SU-DHL-6 (cell line): ENCODE results near the gene PPP4R3C.

ENCODE experiments used
- H2AFZ ChIP-seq: fragments of 200-600 bp; sonication (generic); 2 replicates; pipeline ENCODE4 v1.6.1; 2014; ENCODE audit warnings: low read depth, mild to moderate bottlenecking, moderate library complexity, mixed read lengths, antibody characterized with exemption, low read length; ENCODE audit not compliant: severe bottlenecking
- H3F3A ChIP-seq: fragments of 200-600 bp; shearing (Covaris generic); 2 replicates; pipeline ENCODE4 v1.6.0; 2016; ENCODE audit warnings: antibody characterized with exemption, mild to moderate bottlenecking; ENCODE audit not compliant: insufficient read depth
- H3K27ac ChIP-seq: fragments of 200-600 bp; sonication (generic); 2 replicates; pipeline ENCODE4 v1.5.1; 2016; ENCODE audit warnings: low read depth, mild to moderate bottlenecking, low read length, moderate library complexity, mixed read lengths
- H3K27me3 ChIP-seq: fragments of 200-600 bp; sonication (generic), shearing (Covaris generic); 2 replicates; pipeline ENCODE4 v1.6.0; 2014; ENCODE audit warnings: mild to moderate bottlenecking, low read length
- H3K36me3 ChIP-seq: fragments of 200-600 bp; sonication (generic); 2 replicates; pipeline ENCODE4 v1.6.1; 2014; ENCODE audit warnings: mild to moderate bottlenecking, low read length, mixed read lengths
- H3K4me2 ChIP-seq: fragments of 300-600, 200-600 bp; shearing (Covaris generic), sonication (generic); 2 replicates; pipeline ENCODE4 v1.6.0; 2014; ENCODE audit warnings: low read length, low read depth, mild to moderate bottlenecking; ENCODE audit not compliant: poor library complexity, severe bottlenecking
- H3K4me3 ChIP-seq: fragments of 200-600 bp; sonication (generic); 2 replicates; pipeline ENCODE4 v1.5.1; 2014; ENCODE audit warnings: antibody characterized with exemption, low read length, mild to moderate bottlenecking, mixed read lengths; ENCODE audit not compliant: insufficient read depth, poor library complexity, severe bottlenecking
- H3K79me2 ChIP-seq: fragments of 200-600 bp; sonication (generic); 2 replicates; pipeline ENCODE4 v1.6.1; 2014; ENCODE audit warnings: mild to moderate bottlenecking, low read length, moderate library complexity; ENCODE audit not compliant: insufficient read depth
- H3K9ac ChIP-seq: fragments of 200-600 bp; sonication (generic); 2 replicates; pipeline ENCODE4 v1.7.0; 2014; ENCODE audit warnings: mild to moderate bottlenecking, low read length
- H3K9me2 ChIP-seq: fragments of 200-600 bp; sonication (generic); replicated peaks from 2 replicates; pipeline ENCODE4 v1.6.1; 2014; ENCODE audit warnings: low read length; ENCODE audit not compliant: insufficient read depth
- H3K9me3 ChIP-seq: fragments of 200-600 bp; sonication (generic); 2 replicates; pipeline ENCODE4 v1.6.1; 2014; ENCODE audit warnings: low read length, mixed read lengths; ENCODE audit not compliant: insufficient read depth
- H4K20me1 ChIP-seq: fragments of 200-600 bp; sonication (generic); 2 replicates; pipeline ENCODE4 v1.6.1; 2014; ENCODE audit warnings: low read depth, mild to moderate bottlenecking, antibody characterized with exemption, low read length, moderate library complexity, mixed read lengths
- CTCF ChIP-seq: fragments of 200-600 bp; sonication (generic); IDR thresholded peaks from one replicate; pipeline ENCODE4 v1.5.1; 2017; ENCODE audit warnings: antibody characterized with exemption, mild to moderate bottlenecking, low read length, moderate library complexity; ENCODE audit not compliant: insufficient read depth, poor library complexity, severe bottlenecking
- EZH2phosphoT487 ChIP-seq: fragments of 200-600 bp; sonication (generic), shearing (Covaris generic); conservative IDR thresholded peaks from 2 replicates; pipeline ENCODE4 v1.6.1; 2018; ENCODE audit warnings: mild to moderate bottlenecking, antibody characterized with exemption, low read length, moderate library complexity, mixed read lengths

PPP4R3C gene

GRCh38 chrX:27463187-27463586, at the start of gene PPP4R3C:
PPP4R3C (minus strand) TSS chrX:27463341; CDS start chrX:27463296, 45 bp downstream.
- Histone ChIP-seq H3K36me3 (no peaks in the 10 kb centered on the region), H3K9me3 (no peaks in the 10 kb centered on the region), H3K4me2 (no peak within 1 kb of the TSS), H3K9me2 (no peaks in the 10 kb centered on the region), H3K4me3 (no peak within 1 kb of the TSS), H2AFZ (no peak within 1 kb of the TSS), H3K27me3 (no peaks in the 10 kb centered on the region), H3F3A (no peaks in the 10 kb centered on the region), H3K9ac (no peak within 1 kb of the TSS), H3K27ac (no peak within 1 kb of the TSS), H4K20me1 (no peaks in the 10 kb centered on the region), H3K79me2 (no peaks in the 10 kb centered on the region)
- no peak for TF ChIP-seq EZH2phosphoT487
- no peak for TF ChIP-seq CTCF

- Histone ChIP-seq H3K4me3 (no peak overlapping the region), H3K79me2 (no peaks in the 10 kb centered on the region), H3F3A (no peaks in the 10 kb centered on the region), H3K4me2 (no peak overlapping the region), H3K27ac (no peak overlapping the region), H3K27me3 (no peaks in the 10 kb centered on the region), H3K9me2 (no peaks in the 10 kb centered on the region), H3K36me3 (no peaks in the 10 kb centered on the region), H3K9ac (no peak overlapping the region), H3K9me3 (no peaks in the 10 kb centered on the region), H4K20me1 (no peaks in the 10 kb centered on the region), H2AFZ (no peak overlapping the region)
- TF ChIP-seq CTCF, result no peak
- TF ChIP-seq EZH2phosphoT487, result no peak
These were observed 28.3 kb upstream of the PPP4R3C start for GRCh38 chrX:27491397-27491796.

GRCh38 chrX:27466051-27466450, 2.9 kb upstream of the PPP4R3C start:
- H2AFZ ChIP-seq, result no peak overlapping the region

More at GRCh38 chrX:27466051-27466450, 2.9 kb upstream of the PPP4R3C start:
- H3K9ac ChIP-seq, result no peak overlapping the region
- no peak overlapping the region for H3K4me2 ChIP-seq
- H3K9me2 ChIP-seq, result no peaks in the 10 kb centered on the region
- H3K36me3 ChIP-seq, result no peaks in the 10 kb centered on the region
- no peak overlapping the region for H3K4me3 ChIP-seq
- no peaks in the 10 kb centered on the region for H3K27me3 ChIP-seq
- H3K27ac ChIP-seq, result no peak overlapping the region
- H4K20me1 ChIP-seq, result no peaks in the 10 kb centered on the region
- H3K79me2 ChIP-seq, result no peaks in the 10 kb centered on the region
- no peaks in the 10 kb centered on the region for H3K9me3 ChIP-seq
- no peaks in the 10 kb centered on the region for H3F3A ChIP-seq
- no peak for TF ChIP-seq EZH2phosphoT487
- no peak for TF ChIP-seq CTCF
